Gastroesophageal sphincter (tissue), 4 donors: ENCODE data around the gene NRG2. TPM values are rescaled to one million over a fixed set of nuclear protein-coding genes. Genes with fewer than 3 reads are reported as not detected.

ENCODE experiments used
- ATAC-seq: fragments of 150-250 bp; one replicate; pipeline ENCODE4 v1.9.1; 2016; ENCODE audit warnings: mild to moderate bottlenecking, moderate library complexity
- H3K27ac ChIP-seq, 4 donors: fragments of 200-600 bp; sonication (generic) in 3 of 4; 1 replicate in 3 of 4; 2 replicates in 1 of 4; pipeline ENCODE4 v1.5.1; 2016 to 2019
- H3K27me3 ChIP-seq: fragments of 200-600 bp; sonication (generic); one replicate; pipeline ENCODE4 v1.5.1; 2019
- H3K36me3 ChIP-seq, 2 donors: fragments of 200-600 bp; sonication (generic); one replicate each; pipeline ENCODE4 v1.5.1; 2019; ENCODE audit warnings: control low read depth in 1 of 2
- H3K4me1 ChIP-seq, 3 donors: fragments of 200-600 bp; sonication (generic); 1 replicate in 2 of 3; 2 replicates in 1 of 3; pipeline ENCODE4 v1.5.1; 2016 to 2019; ENCODE audit warnings: control low read depth in 2 of 3
- H3K4me3 ChIP-seq, 2 donors: fragments of 200-600 bp; sonication (generic); one replicate each; pipeline ENCODE4 v1.5.1; 2019; ENCODE audit warnings: mild to moderate bottlenecking in 1 of 2, moderate library complexity in 1 of 2
- H3K9me3 ChIP-seq, 3 donors: fragments of 200-600 bp; sonication (generic); one replicate each; pipeline ENCODE4 v1.5.1; 2017 to 2019; ENCODE audit warnings: control low read depth in 2 of 3
- EP300 ChIP-seq: sonication (generic); formaldehyde crosslinking; IDR thresholded peaks from one replicate; pipeline ENCODE4 v1.6.1; 2017; ENCODE audit warnings: antibody characterized with exemption, mild to moderate bottlenecking
- POLR2A ChIP-seq, 2 donors: fragments of 450-650 bp; IDR thresholded peaks; one replicate each; pipeline ENCODE4 v1.6.1; 2017; ENCODE audit warnings: antibody characterized with exemption in 2 of 2, mild to moderate bottlenecking in 2 of 2, moderate library complexity in 1 of 2
- POLR2AphosphoS5 ChIP-seq: sonication (generic); formaldehyde crosslinking; IDR thresholded peaks from one replicate; pipeline ENCODE4 v1.6.1; 2017; ENCODE audit warnings: antibody characterized with exemption
- WGBS, 2 donors: methylation state at CpG; one replicate each; pipeline ENCODE4 v1.1.5; 2018; ENCODE audit warnings: low coverage in 1 of 2; 5-methylcytosine and 5-hydroxymethylcytosine counted together
- total RNA-seq, 4 donors: library from RNA; depleted of rRNA; stranded (reverse); fragments of >200 nt; gene quantifications; one replicate each; pipeline ENCODE4 v1.1.0, GENCODE V29; 2016
- TF ChIP-seq, protein P1 (sequence below), 4 experiments: fragments of 200-600 bp in 2 of 4; fragments of 450-650 bp in 2 of 4; sonication (generic) in 1 of 4; IDR thresholded peaks; one replicate each; pipeline ENCODE4 v1.5.1; 2017 to 2019; ENCODE audit warnings: antibody characterized with exemption in 4 of 4, mild to moderate bottlenecking in 2 of 4, moderate library complexity in 2 of 4

NRG2 gene
- total RNA-seq, 4 donors from 2014 or later = 3.2 to 7.6 (median 5.1) TPM

DNA sequence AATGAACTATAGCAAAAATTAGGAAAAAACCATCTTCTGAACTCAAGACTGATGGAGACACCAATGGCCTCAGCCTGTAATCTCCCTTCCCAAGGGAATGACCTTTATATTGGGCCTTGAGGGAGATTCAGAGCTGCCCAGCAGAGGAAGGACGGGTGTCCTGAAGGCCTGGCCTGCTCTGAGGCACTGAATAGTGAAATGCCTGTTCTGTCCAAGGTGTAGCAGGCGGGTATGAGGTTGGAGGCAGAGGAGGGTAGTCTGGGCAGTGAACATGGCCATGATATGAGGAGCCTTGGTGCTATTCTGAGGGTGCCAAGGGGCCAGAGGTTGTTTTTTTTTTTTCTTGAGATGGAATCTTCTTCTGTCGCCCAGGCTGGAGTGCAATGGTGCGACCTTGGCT, 222.5 kb downstream of the NRG2 start:
- TF ChIP-seq POLR2AphosphoS5 (no peak), POLR2A (IDR thresholded peaks at IDR 0.05) (no peak), EP300 (no peak)
- TF ChIP-seq, protein P1, sequence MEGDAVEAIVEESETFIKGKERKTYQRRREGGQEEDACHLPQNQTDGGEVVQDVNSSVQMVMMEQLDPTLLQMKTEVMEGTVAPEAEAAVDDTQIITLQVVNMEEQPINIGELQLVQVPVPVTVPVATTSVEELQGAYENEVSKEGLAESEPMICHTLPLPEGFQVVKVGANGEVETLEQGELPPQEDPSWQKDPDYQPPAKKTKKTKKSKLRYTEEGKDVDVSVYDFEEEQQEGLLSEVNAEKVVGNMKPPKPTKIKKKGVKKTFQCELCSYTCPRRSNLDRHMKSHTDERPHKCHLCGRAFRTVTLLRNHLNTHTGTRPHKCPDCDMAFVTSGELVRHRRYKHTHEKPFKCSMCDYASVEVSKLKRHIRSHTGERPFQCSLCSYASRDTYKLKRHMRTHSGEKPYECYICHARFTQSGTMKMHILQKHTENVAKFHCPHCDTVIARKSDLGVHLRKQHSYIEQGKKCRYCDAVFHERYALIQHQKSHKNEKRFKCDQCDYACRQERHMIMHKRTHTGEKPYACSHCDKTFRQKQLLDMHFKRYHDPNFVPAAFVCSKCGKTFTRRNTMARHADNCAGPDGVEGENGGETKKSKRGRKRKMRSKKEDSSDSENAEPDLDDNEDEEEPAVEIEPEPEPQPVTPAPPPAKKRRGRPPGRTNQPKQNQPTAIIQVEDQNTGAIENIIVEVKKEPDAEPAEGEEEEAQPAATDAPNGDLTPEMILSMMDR (IDR thresholded peaks at IDR 0.05) = no peak
- H3K27me3 ChIP-seq = peaks cover 4% of the 10 kb centered on the region
- 60 to 80% methylated on average over 1 of the region's 4 CpGs for WGBS, 2 donors
- H3K27ac ChIP-seq = no peak overlapping the region
- H3K4me1 ChIP-seq = no peaks in the 10 kb centered on the region
- H3K4me3 ChIP-seq = no peak overlapping the region
- H3K9me3 ChIP-seq = peaks cover 0 to 13% (median 0%) of the 10 kb centered on the region in 3 donors
- ATAC-seq = no peak
- no peaks in the 10 kb centered on the region for H3K36me3 ChIP-seq

DNA sequence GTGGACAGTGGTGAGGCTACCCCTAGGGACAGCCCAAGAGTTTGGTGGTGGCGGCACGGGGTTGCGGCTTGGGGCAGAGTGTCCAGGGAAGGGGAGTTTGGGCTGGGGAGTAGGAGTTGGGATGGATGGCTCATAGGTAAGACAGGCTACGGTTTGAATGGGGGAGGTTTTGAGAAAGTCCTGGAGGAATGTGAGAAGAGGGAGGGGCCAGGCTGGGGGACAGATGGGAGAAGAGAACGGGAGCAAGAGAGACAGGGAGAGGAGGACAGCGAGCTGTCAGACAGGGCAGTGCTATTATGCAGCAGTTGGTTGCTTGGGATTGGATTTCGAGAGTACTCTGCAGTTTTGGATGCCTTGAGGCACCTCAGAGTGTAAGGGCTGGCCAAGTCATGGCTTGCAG, 223.0 kb downstream of the NRG2 start:
- no peak for ATAC-seq
- no peaks in the 10 kb centered on the region for H3K4me1 ChIP-seq
- WGBS, 2 donors = 43 to 53% methylated on average over 5 to 7 of the region's 7 CpGs
- TF ChIP-seq, protein P1 (IDR thresholded peaks at IDR 0.05) = no peak
- TF ChIP-seq EP300 (no peak), POLR2A (IDR thresholded peaks at IDR 0.05) (no peak), POLR2AphosphoS5 (no peak)
- H3K27ac ChIP-seq = no peak overlapping the region
- H3K27me3 ChIP-seq = peaks cover 4% of the 10 kb centered on the region
- no peaks in the 10 kb centered on the region for H3K36me3 ChIP-seq
- no peak overlapping the region for H3K4me3 ChIP-seq
- peaks cover 0 to 13% (median 0%) of the 10 kb centered on the region in 3 donors for H3K9me3 ChIP-seq

DNA sequence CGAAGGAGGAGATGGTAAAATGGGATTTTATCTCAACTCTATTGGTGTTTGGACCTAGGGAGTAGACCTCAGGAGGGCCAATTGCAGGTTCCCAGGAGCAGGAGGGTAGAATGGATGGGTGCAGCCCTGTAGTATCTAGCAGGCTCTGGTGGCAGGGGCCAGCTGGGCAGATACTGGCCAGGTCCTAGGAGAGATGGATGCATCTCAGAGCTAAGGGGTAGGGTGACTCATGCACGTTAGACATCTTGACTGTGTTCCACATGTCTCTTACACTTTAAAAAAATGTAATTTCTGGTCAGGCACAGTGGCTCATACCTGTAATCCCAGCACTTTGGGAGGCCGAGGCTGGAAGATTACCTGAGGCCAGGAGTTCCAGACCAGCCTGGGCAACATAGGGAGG, 225.1 kb downstream of the NRG2 start:
- peaks cover 4% of the 10 kb centered on the region for H3K27me3 ChIP-seq
- no peaks in the 10 kb centered on the region for H3K4me1 ChIP-seq
- H3K9me3 ChIP-seq = peaks cover 0 to 13% (median 0%) of the 10 kb centered on the region in 3 donors
- ATAC-seq = no peak
- no peak for TF ChIP-seq EP300
- TF ChIP-seq, protein P1 (IDR thresholded peaks at IDR 0.05) = no peak
- TF ChIP-seq POLR2AphosphoS5 = no peak
- TF ChIP-seq POLR2A (IDR thresholded peaks at IDR 0.05) = no peak
- no peaks in the 10 kb centered on the region for H3K36me3 ChIP-seq
- WGBS, 2 donors = 80 to 83% methylated on average over 1 of the region's 3 CpGs
- H3K27ac ChIP-seq = no peak overlapping the region
- no peak overlapping the region for H3K4me3 ChIP-seq

DNA sequence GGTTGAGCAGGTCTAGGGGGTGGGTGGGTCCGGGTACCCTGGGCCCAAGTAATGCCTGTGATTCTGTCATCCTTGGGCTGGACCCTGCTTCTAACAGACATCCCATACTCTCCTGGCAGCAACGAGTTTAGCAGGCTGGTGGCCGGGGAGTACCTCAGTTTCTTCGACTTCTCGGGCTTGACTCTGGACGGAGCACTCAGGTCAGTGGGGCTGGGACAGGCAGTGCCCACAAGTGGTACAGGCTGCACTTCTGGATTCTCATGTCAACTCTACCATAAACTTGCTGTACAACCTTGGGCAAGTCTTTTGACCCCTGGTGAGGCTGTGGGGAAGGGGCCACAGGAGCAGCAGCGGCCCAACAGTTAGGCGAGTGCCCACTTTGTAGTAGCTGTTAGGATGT, 225.7 kb downstream of the NRG2 start:
- WGBS, 2 donors = no CpG with 5 or more reads among the region's 8 CpGs
- TF ChIP-seq POLR2AphosphoS5 = no peak
- TF ChIP-seq, protein P1 (IDR thresholded peaks at IDR 0.05) = no peak
- TF ChIP-seq POLR2A (IDR thresholded peaks at IDR 0.05) = no peak
- no peak for TF ChIP-seq EP300
- Histone ChIP-seq H3K4me1 (no peaks in the 10 kb centered on the region), H3K27ac (no peak overlapping the region), H3K9me3 (peaks cover 0 to 13% (median 0%) of the 10 kb centered on the region in 3 donors), H3K36me3 (no peaks in the 10 kb centered on the region), H3K4me3 (no peak overlapping the region), H3K27me3 (peaks cover 4% of the 10 kb centered on the region)
- no peak for ATAC-seq

DNA sequence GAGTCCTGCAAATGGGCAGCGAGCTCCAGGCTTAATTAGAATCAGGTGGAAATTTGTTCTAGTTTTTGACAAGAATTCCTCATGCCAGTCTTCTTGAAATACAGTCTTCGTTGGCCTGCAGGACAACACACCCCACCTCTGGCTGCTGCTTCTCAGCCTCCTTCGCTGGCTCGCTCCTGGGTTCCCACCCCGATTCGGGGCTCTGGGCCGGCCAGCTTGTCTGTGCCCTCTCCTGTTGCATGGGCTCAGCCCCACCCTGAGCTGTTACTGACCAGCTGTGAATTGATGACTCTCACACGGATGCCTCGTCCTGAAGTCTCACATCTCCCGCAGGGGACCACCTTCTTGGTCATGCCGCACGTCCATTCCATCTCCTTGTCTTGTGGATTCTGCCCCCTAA, 226.5 kb downstream of the NRG2 start:
- WGBS, 2 donors = 68% methylated on average over 12 of the region's 12 CpGs; no CpG with 5 or more reads in 1 of the 2 donors

More for the DNA sequence above, 226.5 kb downstream of the NRG2 start:
- ATAC-seq = no peak
- TF ChIP-seq, protein P1 (IDR thresholded peaks at IDR 0.05) = no peak
- no peak for TF ChIP-seq POLR2A (IDR thresholded peaks at IDR 0.05)
- TF ChIP-seq POLR2AphosphoS5 = no peak
- no peak for TF ChIP-seq EP300
- no peak overlapping the region for H3K27ac ChIP-seq
- no peaks in the 10 kb centered on the region for H3K36me3 ChIP-seq
- H3K4me1 ChIP-seq = no peaks in the 10 kb centered on the region
- H3K4me3 ChIP-seq = no peak overlapping the region
- H3K27me3 ChIP-seq = no peaks in the 10 kb centered on the region
- peaks cover 0 to 13% (median 0%) of the 10 kb centered on the region in 3 donors for H3K9me3 ChIP-seq
